Fibroblast of lung (primary cell): ENCODE measurements around the gene TTC22.

Source experiments
- EZH2 ChIP-seq: IDR thresholded peaks from 2 replicates; pipeline ENCODE4 v1.5.1; 2012; ENCODE audit warnings: low read length, control low read depth, mild to moderate bottlenecking; ENCODE audit errors: missing control alignments
- TF ChIP-seq, protein P1 (sequence below), 2 donors: IDR thresholded peaks in 1 of 2; conservative IDR thresholded peaks in 1 of 2; 1 replicate in 1 of 2; 2 replicates in 1 of 2; pipeline ENCODE4 v1.5.1; 2011 to 2012; ENCODE audit warnings: low read length in 2 of 2, control low read depth in 1 of 2, inconsistent platforms in 1 of 2, low read depth in 1 of 2, mild to moderate bottlenecking in 1 of 2

DNA sequence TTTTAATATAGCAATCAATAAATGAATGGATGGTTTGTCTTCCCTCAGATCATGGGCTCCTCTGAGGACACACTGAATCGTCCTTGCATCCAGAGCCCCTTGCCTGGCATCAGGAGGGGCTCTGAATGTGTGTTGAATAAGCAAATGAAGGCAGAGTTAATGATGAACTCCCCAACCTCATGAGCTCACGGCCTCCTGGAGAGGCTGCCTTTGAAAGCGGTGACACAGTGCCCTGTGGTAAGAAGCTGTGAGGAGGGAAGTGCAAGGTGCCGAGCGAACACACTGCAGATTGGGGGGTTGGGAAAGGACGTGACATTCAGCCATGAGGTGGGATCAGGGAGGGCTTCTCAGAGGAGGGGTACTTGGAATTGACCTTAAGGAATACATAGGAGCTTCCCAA lies 33.6 kb downstream of the TTC22 start:
- TF ChIP-seq, protein P1, sequence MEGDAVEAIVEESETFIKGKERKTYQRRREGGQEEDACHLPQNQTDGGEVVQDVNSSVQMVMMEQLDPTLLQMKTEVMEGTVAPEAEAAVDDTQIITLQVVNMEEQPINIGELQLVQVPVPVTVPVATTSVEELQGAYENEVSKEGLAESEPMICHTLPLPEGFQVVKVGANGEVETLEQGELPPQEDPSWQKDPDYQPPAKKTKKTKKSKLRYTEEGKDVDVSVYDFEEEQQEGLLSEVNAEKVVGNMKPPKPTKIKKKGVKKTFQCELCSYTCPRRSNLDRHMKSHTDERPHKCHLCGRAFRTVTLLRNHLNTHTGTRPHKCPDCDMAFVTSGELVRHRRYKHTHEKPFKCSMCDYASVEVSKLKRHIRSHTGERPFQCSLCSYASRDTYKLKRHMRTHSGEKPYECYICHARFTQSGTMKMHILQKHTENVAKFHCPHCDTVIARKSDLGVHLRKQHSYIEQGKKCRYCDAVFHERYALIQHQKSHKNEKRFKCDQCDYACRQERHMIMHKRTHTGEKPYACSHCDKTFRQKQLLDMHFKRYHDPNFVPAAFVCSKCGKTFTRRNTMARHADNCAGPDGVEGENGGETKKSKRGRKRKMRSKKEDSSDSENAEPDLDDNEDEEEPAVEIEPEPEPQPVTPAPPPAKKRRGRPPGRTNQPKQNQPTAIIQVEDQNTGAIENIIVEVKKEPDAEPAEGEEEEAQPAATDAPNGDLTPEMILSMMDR (conservative IDR thresholded peaks at IDR 0.05 in 1 of 2, IDR thresholded peaks at IDR 0.05 in 1 of 2; ENCODE audit: low read depth in 1 of 2, low read length in 2 of 2), result no peak
- no peak for TF ChIP-seq EZH2
